Esophagus squamous epithelium (tissue), 4 donors: Measurements from ENCODE around the gene BUB3.

ENCODE experiments used
- CTCF ChIP-seq, 6 experiments: fragments of 450-650 bp in 4 of 6; fragments of 200-600 bp in 2 of 6; sonication (generic) in 2 of 6; IDR thresholded peaks; one replicate each; pipeline ENCODE4 v1.5.1; 2016 to 2019; ENCODE audit warnings: antibody characterized with exemption in 6 of 6, mild to moderate bottlenecking in 4 of 6, moderate library complexity in 4 of 6
- POLR2A ChIP-seq, 4 donors: fragments of 450-650 bp; IDR thresholded peaks; one replicate each; pipeline ENCODE4 v1.6.1; 2017; ENCODE audit warnings: antibody characterized with exemption in 4 of 4, mild to moderate bottlenecking in 4 of 4, moderate library complexity in 3 of 4

- TF ChIP-seq CTCF (IDR thresholded peaks at IDR 0.05), result no peak
- no peak for TF ChIP-seq POLR2A (IDR thresholded peaks at IDR 0.05)
Observed at GRCh38 chr10:123139165-123139520, 15.1 kb upstream of the BUB3 start.
